Large intestine (tissue), 3 donors: Measurements from ENCODE around the gene RASSF8. TPM values are rescaled to one million over a fixed set of nuclear protein-coding genes. Genes with fewer than 3 reads are reported as not detected.
A peak's percentile ranks its signal among the peaks of the same experiment; 100 is the strongest.

Experiments
- DNase-seq, 2 donors: peaks; one replicate each; pipeline versions ENCODE4 v3.0.0 to v3.0.0-alpha.2; 2013
- H3K27ac ChIP-seq: one replicate; pipeline ENCODE4 v1.5.1; 2013; ENCODE audit warnings: low read length
- H3K27me3 ChIP-seq: 2 replicates; pipeline ENCODE4 v1.6.1; 2013; ENCODE audit warnings: low read length; ENCODE audit not compliant: control insufficient read depth, insufficient read depth
- H3K36me3 ChIP-seq: 2 replicates; pipeline ENCODE4 v1.6.1; 2013; ENCODE audit warnings: low read length; ENCODE audit not compliant: control insufficient read depth, insufficient read depth
- H3K4me1 ChIP-seq: one replicate; pipeline ENCODE4 v1.6.1; 2013; ENCODE audit warnings: low read length; ENCODE audit not compliant: control insufficient read depth, insufficient read depth
- H3K4me3 ChIP-seq: one replicate; pipeline ENCODE4 v1.5.1; 2013; ENCODE audit warnings: low read length
- H3K9me3 ChIP-seq: one replicate; pipeline ENCODE4 v1.6.1; 2013; ENCODE audit warnings: mild to moderate bottlenecking, low read depth, low read length, moderate library complexity; ENCODE audit not compliant: control insufficient read depth
- WGBS: methylation state at CpG from one replicate; pipeline ENCODE4 v1.1.5; 2013; ENCODE audit warnings: low lambda C conversion rate; ENCODE audit not compliant: insufficient coverage; 5-methylcytosine and 5-hydroxymethylcytosine counted together
- polyA plus RNA-seq: library from polyadenylated mRNA; unstranded; fragments of 120-200 nt; gene quantifications from one replicate; pipeline ENCODE4 v1.2.1, GENCODE V29; 2013

The RASSF8 gene
- polyA plus RNA-seq, 1 donor: 20.2 TPM

GRCh38 chr12:26028953-26029735 is 70.7 kb downstream of the RASSF8 start:
- DNase-seq: peak in 1 of 2 donors; percentile 53
- no peak overlapping the region for H3K27ac ChIP-seq
- peaks cover 3% of the 10 kb centered on the region for H3K4me1 ChIP-seq
- no peaks in the 10 kb centered on the region for H3K9me3 ChIP-seq
- no peaks in the 10 kb centered on the region for H3K36me3 ChIP-seq
- H3K4me3 ChIP-seq: no peak overlapping the region
- H3K27me3 ChIP-seq: no peaks in the 10 kb centered on the region
- WGBS: 20% methylated on average over 2 of the region's 4 CpGs

GRCh38 chr12:26029736-26030022 is 71.2 kb downstream of the RASSF8 start:
- H3K9me3 ChIP-seq: no peaks in the 10 kb centered on the region
- peaks cover 3% of the 10 kb centered on the region for H3K4me1 ChIP-seq
- no peak overlapping the region for H3K4me3 ChIP-seq
- no peaks in the 10 kb centered on the region for H3K36me3 ChIP-seq
- no peaks in the 10 kb centered on the region for H3K27me3 ChIP-seq
- 75% methylated on average over 1 of the region's 3 CpGs for WGBS
- DNase-seq: no peak
- H3K27ac ChIP-seq: no peak overlapping the region

- Histone ChIP-seq H3K4me1 (peaks cover 3% of the 10 kb centered on the region), H3K27ac (no peak overlapping the region), H3K36me3 (no peaks in the 10 kb centered on the region), H3K9me3 (no peaks in the 10 kb centered on the region), H3K27me3 (no peaks in the 10 kb centered on the region), H3K4me3 (no peak overlapping the region)
- WGBS: 63% methylated on average over 2 of the region's 3 CpGs
- DNase-seq: no peak
Observed at GRCh38 chr12:26030371-26030770, 71.9 kb downstream of the RASSF8 start.

- H3K4me3 ChIP-seq: no peak overlapping the region
- 100% methylated on average over 1 of the region's 2 CpGs for WGBS
- H3K27me3 ChIP-seq: no peaks in the 10 kb centered on the region
- DNase-seq: no peak
- H3K4me1 ChIP-seq: peaks cover 3% of the 10 kb centered on the region
- no peaks in the 10 kb centered on the region for H3K9me3 ChIP-seq
- no peak overlapping the region for H3K27ac ChIP-seq
- no peaks in the 10 kb centered on the region for H3K36me3 ChIP-seq
Observed at GRCh38 chr12:26031318-26031717, 72.8 kb downstream of the RASSF8 start.

GRCh38 chr12:26031827-26032226 is 73.3 kb downstream of the RASSF8 start:
- Histone ChIP-seq H3K9me3 (no peaks in the 10 kb centered on the region), H3K27ac (no peak overlapping the region), H3K27me3 (no peaks in the 10 kb centered on the region)

GRCh38 chr12:26032290-26032689 is 73.8 kb downstream of the RASSF8 start:
- Histone ChIP-seq H3K9me3 (no peaks in the 10 kb centered on the region), H3K36me3 (no peaks in the 10 kb centered on the region), H3K27me3 (no peaks in the 10 kb centered on the region), H3K4me3 (no peak overlapping the region), H3K4me1 (peaks cover 3% of the 10 kb centered on the region), H3K27ac (no peak overlapping the region)
- WGBS: no CpG with 5 or more reads among the region's 1 CpG
- no peak for DNase-seq

More at GRCh38 chr12:26031827-26032226, 73.3 kb downstream of the RASSF8 start:
- H3K4me3 ChIP-seq: no peak overlapping the region
- no peaks in the 10 kb centered on the region for H3K36me3 ChIP-seq
- DNase-seq: no peak
- H3K4me1 ChIP-seq: peaks cover 3% of the 10 kb centered on the region

- Histone ChIP-seq H3K36me3 (no peaks in the 10 kb centered on the region), H3K4me3 (no peak overlapping the region), H3K27ac (no peak overlapping the region), H3K27me3 (no peaks in the 10 kb centered on the region), H3K9me3 (no peaks in the 10 kb centered on the region), H3K4me1 (peaks cover 3% of the 10 kb centered on the region)
- no CpG with 5 or more reads among the region's 1 CpG for WGBS
- DNase-seq: no peak
Observed at GRCh38 chr12:26032719-26033241, 74.3 kb downstream of the RASSF8 start.

- Histone ChIP-seq H3K4me3 (no peak overlapping the region), H3K9me3 (no peaks in the 10 kb centered on the region), H3K27me3 (no peaks in the 10 kb centered on the region), H3K36me3 (no peaks in the 10 kb centered on the region), H3K27ac (no peak overlapping the region), H3K4me1 (peaks cover 4% of the 10 kb centered on the region)
- no CpG with 5 or more reads among the region's 5 CpGs for WGBS
- no peak for DNase-seq
Observed at GRCh38 chr12:26034371-26035142, 76.1 kb downstream of the RASSF8 start.

- no peak overlapping the region for H3K4me3 ChIP-seq
- no peaks in the 10 kb centered on the region for H3K36me3 ChIP-seq
- no peaks in the 10 kb centered on the region for H3K9me3 ChIP-seq
- no peaks in the 10 kb centered on the region for H3K27me3 ChIP-seq
- peaks cover 4% of the 10 kb centered on the region for H3K4me1 ChIP-seq
- WGBS: no CpG with 5 or more reads among the region's 4 CpGs
- H3K27ac ChIP-seq: no peak overlapping the region
- no peak for DNase-seq
Observed at GRCh38 chr12:26036877-26037276, 78.4 kb downstream of the RASSF8 start.

- peak in 1 of 2 donors; percentile 64 for DNase-seq
- H3K4me3 ChIP-seq: no peak overlapping the region
- H3K9me3 ChIP-seq: no peaks in the 10 kb centered on the region
- WGBS: no CpG with 5 or more reads among the region's 2 CpGs
- no peaks in the 10 kb centered on the region for H3K27me3 ChIP-seq
- no peaks in the 10 kb centered on the region for H3K36me3 ChIP-seq
- peak overlapping the region; percentile 19 for H3K27ac ChIP-seq
- H3K4me1 ChIP-seq: peaks cover 4% of the 10 kb centered on the region
Observed at GRCh38 chr12:26037615-26038220, 79.2 kb downstream of the RASSF8 start.
